Stimulated activated CD4-positive, alpha-beta T cell treated with anti-CD3 and anti-CD28 coated beads, TNF-alpha, amount 100 ng/mL, for 24 hours (primary cell): ENCODE measurements around the gene BICRAL.
"Not testable (repeated sequence)": the region's sequence is repeated elsewhere in the genome, so short reads cannot be mapped to it uniquely, and the experiment has no call there.

Experiments used
- DNase-seq, 3 experiments: peaks; one replicate each; pipeline ENCODE4 v3.0.0-alpha.2; 2020; ENCODE audit warnings: low read depth in 3 of 3

Gene BICRAL

DNA sequence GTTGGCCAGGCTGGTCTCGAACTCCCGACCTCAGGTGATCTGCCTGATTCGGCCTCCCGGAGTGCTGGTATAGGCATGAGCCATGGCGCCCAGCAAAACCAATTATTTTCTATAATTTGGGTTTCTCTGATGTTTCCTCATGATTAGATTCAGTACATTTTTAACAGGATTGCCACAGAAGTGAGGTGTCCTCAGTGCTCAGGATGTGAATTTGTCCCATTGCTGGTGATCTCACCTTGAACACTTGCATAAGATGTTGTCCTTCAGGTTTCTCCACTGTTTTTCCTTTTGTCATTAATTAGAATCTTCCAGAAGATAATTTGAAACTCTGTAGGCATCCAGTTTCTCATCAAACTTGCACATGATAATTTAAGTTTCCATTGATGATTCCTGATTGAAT is 52.2 kb downstream of the BICRAL start:
- DNase-seq: no peak

DNA sequence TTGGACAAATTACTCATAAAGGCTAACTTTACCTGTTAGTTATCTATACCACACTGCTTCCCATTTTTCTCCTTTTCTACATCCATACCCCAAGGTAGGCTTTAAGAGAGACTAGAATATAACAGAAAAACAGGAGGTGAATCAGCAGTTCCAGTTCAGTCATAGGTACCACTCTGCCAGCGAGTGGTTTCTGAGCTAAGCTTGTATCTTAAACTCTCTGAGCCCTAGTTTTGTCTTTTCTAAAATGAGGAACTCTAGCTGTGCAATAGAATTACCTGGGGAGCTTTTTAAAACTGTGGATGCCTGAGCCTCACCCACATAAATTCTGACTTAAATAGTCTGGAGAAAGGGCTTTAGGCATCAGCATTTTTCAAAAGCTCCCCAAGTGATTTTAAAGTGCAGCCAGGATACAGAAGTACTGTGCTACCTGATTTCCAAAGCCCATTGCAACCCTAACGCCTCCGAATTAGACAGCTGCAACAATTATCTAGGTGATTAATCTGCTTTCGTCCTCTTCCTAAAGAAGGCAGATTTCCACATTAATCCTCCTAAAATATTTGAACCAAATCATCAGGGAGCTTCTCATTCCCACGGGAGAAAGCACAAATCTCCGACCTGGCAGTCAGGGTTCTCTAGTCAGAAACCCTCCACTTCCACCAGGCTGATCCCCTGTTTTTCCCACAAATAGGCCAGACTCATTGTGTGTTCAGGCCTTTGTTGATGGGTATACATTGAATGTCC is 60.2 kb downstream of the BICRAL start:
- no peak for DNase-seq

DNA sequence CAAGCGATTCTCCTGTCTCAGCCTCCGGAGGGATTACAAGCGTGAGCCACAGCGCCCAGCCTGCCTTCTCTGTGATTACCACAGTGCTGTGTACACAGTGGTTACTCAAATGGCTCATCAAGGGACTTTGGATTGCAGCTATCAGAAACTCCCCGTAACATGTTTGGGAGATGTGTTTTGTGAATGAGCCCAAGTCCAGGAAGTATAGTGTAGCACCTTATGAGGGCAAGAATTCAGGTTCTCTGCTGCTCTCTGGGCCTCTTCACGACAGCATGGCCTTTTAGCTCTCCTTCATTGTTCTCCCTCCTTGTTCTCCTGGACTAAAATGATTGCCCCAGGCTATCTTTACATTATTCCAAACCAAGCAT is 63.5 kb downstream of the BICRAL start:
- DNase-seq: no peak

DNA sequence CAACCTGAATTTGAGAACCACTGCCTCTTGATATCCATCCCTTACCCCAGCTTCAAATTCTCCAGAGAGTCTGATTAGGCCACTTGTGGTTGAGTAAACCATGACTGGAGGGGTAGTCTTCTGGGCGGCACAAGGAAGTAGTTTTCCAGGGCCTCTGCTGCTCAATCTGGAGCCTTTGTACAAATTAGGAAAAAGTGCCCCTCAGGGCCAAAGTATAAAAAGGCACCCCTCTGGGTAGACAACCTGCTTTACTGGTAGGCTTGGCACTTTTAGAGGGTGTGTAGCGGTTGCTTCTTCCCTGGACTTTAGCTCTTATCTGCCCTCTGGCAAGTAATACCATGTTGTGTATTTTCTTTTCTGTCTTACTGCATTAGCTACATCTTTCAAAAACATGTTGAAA is 64.7 kb downstream of the BICRAL start:
- DNase-seq: no peak

DNA sequence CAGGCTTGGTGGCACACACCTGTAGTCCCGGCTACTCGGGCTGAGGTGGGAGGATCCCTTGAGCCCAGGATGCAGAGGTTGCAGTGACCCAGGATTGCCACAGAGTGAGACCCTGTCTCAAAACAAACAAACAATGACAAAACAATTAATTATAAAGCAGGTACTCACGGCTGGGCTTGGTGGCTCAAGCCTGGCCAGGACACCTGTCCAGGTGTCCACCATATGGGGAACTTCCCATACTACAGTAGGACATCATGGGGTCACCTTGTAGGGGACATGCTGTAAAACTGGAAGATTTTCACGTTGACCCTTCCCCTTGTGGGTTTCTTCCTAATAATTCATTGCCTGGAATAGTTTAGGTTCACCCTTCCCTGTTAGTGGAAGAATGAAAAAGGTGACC is 66.8 kb downstream of the BICRAL start:
- DNase-seq: no peak

DNA sequence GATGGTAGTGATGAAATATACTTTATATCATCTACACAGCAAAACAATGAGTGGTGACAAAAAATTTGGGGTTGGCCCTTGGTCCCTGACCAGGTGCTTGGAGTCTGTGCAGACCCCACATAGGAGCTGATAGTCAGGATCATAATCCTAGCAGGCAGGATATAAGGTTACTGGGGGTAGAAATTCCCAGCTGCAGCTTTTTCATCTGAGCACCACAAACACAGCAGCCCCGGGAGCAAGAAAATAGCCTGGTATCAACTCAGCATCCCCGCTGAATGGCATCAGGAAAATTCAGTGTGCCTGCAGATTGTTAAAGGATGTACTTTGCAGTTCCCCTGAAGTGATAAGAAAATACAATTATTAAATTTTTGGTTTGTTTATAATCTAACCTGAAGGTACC is 69.7 kb downstream of the BICRAL start:
- no peak for DNase-seq

DNA sequence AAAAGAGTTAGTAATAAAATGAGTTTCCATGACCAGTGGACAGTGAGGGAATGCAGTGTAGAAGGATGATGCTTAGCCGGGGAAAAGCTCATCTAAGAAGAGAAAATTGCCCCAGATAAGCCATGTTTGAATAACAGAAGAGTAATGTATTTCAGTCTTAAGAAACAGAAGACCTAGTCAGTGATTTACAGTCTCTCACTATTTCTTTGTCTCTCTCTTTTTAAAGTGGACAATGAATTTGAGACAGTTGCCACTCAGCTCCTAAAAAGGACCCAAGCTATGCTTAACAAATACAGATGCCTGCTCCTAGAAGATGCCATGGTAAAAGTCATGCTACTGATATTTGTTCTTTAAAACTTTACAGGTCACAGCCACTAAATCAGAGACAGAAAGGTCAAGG is 78.2 kb downstream of the BICRAL start:
- no peak for DNase-seq

DNA sequence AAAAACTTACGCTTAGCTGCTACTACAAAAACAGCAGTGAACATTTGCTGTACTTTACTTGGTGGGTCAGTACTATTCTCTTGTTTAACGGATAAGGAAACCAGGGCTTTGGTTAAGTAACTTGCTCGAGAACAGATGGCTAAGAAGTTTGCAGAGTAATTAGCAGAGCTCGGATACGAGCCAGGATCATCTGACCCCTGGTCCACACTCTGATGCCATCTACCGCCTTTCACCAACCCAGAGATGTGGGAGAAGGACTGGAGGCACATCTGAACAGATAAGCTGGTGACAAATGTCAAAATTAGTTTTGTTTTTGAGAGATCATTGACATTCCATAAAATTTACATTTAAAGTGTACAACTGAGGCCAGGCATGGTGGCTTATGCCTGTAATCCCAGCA is 78.6 kb downstream of the BICRAL start:
- DNase-seq: no peak

DNA sequence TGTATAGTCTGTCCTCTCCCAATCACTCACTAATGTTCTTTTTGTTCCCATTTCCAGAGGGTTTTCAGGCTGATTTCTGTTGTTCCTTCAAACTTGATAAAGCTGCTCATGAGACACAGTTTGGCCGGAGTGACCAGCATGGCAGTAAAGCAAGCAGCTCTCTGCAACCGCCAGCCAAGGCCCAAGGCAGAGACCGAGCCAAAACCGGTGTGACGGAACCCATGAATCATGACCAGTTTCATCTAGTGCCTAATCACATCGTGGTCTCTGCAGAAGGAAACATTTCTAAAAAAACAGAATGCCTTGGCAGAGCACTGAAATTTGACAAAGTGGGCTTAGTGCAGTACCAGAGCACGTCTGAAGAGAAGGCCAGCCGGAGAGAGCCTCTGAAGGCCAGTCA is 82.8 kb downstream of the BICRAL start:
- DNase-seq: no peak

DNA sequence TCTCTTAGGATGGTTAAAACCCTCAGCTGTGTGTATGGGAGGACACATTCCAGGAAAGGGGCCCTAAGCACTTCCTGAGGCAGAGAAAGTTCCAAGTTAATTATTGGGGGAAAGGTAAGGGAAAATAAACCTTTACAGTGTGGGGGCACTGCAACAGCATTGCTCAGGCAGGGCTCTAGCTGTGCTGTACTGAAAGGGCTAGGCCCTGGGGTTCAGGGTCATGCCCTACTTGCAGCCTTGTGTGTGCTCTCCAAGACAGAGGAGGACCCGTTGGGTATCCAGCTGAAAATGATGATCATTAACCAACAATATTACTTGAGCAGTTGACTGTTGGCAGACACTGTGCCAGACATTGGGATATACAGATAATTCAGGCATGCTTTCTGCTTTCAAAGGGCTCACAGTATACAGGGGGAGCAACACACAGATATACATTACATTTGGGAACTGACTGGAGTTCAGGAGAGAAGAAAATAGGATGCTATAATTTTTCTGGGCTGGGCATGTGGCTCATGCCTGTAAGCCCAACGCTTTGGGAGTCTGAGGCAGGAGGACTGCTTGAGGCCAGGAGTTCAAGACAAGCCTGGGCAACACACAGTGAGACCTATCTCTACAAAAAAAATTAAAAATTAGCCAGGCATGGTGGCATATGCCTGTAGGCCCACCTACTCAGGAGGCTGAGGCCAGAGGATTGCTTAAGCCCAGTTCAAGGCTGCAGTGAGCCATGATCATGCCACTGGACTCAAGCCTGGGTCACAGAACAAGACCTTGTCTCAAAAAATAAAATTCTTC is 88.5 kb downstream of the BICRAL start:
- no peak for DNase-seq

DNA sequence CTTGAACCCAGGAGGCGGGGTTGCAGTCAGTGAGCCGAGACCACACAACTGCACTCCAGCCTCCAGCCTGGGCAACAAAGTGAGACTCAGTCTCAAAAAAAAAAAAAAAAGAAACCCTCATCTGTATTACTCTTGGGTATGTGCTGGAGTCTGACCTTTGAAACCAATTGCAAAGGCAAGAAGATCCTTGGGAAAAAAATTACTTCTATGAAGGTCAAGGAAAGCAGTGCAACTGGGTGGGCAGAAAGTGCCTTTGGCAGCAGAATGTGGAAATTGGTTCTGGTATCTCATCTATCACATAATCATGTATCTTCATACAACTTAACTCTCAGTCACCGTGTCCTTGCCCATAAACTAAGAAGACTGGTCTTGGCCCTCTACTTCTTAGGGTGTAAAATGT is 89.9 kb downstream of the BICRAL start:
- no peak for DNase-seq

DNA sequence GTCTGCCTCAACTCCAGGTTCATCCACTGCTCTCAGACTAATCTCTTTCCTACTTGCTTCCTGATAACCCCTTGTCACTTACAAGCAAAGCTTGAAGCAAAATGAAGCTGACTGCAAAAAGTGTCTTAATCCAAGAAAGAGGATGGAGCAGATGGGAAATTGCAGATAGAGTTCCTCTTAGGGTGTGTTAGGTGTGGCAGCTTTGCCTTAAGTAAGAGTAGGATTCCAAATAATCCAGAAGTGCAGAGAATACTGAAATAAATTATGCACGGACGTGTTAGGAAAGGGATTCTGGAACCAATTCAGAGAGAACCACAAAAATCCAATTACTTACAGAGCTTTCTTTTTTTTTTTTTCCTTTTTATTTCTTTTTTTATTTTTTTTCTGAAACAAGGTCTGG is 91.5 kb downstream of the BICRAL start:
- DNase-seq: no peak

DNA sequence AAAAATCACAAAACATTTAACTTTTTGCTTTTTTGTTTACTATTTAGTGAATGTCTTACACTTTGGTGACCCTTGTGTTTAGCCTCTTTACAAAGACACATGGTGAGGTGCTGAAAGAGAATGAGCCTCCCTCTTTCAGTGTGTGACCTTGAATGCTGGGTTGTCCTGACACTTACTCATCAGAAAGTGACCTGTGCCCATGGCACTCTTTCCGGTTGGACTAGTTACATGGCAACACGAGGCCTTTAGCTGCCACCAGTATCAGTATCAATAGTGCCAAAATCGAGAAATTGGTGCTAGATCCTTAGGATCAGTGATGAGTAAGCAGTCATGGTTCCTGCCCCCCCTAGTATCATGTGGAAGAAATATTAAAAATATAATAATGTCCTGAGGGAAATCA is 95.8 kb downstream of the BICRAL start:
- no peak for DNase-seq

DNA sequence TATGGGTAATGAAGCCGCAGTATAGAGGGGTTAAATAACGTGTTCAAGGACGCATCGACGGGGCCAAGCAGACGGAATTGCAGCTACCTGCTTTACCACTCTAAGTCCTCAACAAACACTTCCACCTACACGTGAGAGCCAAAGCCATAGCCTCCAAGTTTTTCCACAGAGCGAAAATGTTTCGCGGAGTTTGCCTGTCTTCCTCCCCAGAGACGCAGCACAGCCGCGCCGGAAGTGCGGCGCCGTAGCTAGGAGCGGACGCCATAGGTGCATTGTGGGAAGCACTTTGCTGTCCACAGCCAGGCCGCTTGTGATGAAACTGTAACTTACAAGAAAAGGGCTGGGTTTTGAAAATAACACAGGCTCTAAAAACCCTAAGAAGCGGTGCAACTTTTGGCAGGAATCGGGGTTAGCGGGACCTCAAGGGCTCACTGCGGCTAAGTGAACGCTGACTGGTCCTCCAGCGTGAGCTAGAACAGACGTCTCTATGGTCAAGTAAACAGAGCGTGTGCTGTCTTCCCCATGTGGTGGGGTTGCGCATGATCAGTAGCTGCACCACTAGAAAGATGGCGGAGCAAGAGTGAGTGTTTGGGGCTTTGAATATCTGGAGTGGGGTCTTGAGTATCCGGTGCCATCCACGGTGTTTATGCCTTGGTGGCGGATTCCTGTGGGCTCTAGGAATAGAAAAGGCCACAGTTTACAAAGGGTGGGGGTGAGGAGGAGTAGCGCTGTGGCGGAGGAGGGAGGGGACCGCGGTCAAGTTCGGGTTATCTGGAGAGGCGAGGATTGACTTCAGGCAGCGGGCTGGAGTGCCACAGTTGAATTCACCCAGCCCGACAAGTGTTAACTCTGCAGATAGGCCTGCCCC is 97.8 kb downstream of the BICRAL start, which contains the start of gene RPL7L1:
TSS of gene RPL7L1 (plus strand) at position 245 of the 868 bp plus-strand sequence. CDS start at position 540, 295 bp downstream.
- peak; percentile 67 to 75 (median 73) for DNase-seq

DNA sequence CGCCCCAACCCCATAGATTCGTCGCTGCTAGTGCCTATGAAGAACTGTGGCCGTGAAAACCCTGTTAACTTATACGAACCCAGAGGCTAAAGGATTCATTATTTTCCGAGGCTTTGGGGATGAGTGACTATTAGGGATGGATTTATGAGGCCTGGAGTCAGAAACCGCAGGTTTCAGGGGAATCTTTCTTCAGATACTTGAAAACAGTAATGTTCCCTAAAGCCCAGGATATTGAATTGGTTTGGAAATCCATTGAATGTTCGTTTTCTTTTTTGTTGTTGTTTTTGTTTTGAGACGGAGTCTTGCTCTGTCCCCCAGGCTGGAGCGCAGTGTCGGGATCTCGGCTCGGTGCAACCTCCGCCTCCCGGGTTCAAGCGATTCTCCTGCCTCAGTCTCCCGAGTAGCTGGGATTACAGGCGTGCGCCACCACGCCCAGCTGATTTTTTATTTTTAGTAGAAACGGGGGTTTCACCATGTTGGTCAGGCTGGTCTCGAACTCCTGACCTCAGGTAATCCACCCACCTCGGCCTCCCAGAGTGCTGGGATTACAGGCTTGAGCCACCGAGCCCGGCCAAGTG is 98.5 kb downstream of the BICRAL start:
- DNase-seq: not testable (repeated sequence)

DNA sequence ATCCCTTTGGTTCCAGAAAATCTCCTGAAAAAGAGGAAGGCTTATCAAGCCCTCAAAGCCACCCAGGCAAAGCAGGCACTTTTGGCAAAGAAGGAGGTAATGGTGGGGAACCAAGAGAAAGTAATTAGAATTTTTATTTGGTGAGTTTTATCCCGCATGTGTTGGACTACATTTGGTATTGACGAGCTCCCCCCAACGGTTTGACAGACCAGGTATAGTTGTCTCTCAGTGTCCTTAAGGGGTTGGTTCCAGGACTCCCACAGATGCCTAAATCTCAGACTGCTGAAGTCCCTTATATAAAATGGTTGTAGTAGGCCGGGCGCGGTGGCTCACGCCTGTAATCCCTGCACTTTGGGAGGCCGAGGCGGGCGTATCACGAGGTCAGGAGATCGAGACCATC is 99.0 kb downstream of the BICRAL start:
- DNase-seq: not testable (repeated sequence)

DNA sequence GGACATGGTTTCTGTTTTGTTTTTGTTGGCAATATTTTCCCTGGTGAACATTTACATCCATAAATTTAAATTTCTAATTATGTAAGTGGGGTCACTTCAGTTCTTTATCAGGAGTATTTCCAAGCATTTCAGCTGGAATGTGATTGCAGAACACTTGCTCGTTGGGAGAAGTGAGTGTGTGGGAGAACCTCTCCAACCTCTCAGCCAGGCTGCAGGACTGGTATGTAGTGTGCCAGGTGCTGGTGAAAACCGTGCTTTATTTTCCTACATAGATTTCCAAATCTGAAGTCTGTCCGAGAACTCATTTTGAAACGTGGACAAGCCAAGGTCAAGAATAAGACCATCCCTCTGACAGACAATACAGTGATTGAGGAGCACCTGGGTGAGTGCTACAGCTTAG is 103.8 kb downstream of the BICRAL start:
- no peak for DNase-seq

DNA sequence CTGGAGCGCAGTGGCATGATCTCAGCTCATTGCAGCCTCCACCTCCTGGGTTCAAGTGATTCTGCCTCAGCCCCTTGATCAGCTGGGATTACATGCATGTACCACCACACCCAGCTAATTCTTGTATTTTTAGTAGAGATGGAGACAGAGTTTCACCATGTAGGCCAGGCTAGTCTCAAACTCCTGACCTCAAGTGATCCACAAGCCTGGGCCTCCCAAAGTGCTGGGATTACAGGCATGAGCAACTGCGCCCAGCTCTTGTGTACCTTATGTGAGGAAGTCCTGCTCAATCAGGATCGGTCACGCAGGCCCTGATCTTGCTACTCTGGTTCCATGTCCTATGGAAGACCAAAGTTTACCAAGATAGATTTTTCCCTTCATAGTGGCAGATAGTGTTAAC is 106.3 kb downstream of the BICRAL start:
- DNase-seq: not testable (repeated sequence)

DNA sequence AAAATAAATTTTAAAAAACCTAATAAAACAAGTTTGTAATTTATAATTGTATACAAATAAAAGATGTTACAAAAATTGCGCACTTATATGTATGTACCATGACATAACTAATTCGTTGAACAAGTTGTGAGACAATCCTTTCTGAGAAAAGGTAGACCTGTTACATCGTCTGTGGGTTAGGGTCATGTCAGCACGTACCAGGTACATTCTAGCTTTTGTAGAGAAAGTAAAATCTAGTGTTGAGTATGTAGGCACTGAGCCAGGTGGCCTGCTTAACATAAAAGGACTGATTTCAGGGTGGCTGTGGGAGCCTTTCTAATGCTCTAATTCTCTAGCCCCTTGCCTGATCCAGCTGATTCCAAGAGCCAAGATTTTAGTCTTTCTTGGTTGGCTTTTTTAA is 108.0 kb downstream of the BICRAL start:
- no peak for DNase-seq

DNA sequence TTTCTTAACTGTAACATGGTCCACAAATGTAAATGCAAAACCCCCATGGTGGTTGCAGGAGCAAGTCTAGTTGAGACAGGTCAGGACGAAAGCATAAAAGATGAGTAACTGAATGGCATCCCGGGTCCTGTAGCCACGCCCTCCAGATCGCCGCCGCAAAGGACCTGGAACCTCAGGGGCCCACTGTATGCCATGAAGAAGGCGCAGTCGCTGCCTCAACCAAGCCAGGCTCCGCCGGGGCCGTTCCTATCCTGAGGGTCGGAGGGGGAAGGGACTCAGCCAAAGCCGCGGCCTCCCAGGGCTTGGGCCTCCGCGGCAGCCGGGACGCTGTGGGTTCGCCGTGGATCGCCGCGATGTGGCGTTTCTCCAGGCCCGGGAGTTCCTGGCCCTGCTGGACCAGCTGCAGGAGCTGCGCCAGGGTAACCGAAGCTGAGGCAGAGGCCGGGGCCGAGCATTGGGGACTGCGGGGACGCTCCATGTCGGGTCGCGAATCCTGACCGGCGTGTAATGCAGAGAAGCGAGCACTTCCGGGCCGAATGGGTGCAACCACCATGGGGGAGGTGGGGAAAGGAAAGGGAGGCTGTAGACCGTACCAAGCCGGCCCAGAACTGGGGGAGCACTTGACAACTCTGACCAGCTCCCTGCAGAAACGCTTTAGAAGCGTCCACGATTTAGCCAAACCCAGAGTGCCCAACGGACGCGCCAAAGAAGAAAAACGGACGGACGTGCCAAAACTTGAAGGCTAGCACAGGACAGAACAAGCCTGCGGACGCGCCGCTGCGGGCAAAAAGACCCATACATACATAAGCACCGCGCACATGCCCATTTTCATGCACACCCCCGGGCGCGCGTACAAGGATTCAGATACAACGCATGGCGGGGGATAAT is 108.7 kb downstream of the BICRAL start:
- peak; percentile 81 to 92 (median 84) for DNase-seq

DNA sequence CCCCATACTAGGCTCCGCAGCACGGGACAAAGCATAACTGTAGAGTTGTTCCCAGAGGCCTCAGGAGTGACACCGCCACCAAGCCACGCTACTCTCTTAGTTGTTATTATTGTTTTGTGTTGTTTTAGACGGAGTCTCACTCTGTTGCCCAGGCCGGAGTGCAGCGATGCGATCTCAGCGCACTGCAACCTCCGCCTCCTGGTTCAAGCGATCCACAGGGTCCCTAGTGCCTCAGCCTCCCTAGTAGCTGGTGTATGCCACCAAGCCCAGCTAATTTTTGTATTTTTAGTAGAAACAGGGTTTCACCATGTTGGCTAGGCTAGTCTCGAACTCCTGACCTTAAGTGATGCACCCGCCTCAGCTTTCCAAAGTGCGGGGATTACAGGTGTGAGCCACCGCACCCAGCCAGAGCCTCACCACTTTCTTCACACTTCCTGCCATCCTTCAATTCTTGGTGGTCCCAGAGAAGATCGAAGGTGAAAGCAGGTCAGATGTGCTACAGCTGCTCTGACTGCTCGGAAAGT is 109.4 kb downstream of the BICRAL start:
- no peak for DNase-seq
